ENCODE measurements around the gene CAMP.
"Not testable (repeated sequence)": the region's sequence is repeated elsewhere in the genome, so short reads cannot be mapped to it uniquely, and the experiment has no call there.

CAMP gene

DNA sequence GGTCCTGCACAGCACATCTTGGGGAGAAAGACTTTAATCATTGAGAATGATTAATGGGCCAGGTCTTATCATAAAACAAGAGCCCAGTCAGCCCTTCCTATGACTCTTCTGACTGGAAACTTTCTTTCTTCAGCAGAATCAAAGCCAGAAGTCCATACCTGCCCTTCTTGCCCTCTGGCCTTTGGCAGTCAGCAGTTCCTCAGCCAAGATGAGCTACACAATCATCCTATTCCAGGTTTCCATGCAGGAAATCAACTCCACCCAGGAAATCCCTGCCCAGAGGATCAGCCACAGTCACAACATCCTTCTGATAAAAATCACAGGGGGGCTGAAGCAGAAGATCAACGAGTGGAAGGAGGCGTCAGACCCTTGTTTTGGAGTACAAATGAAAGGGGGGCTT lies 44.5 kb downstream of the CAMP start:
- DNase-seq: no peak
- Histone ChIP-seq H3K36me3 (peaks cover 19 to 66% (median 41%) of the 10 kb centered on the region in 3 donors), H3K4me3 (no peak overlapping the region), H3K27me3 (no peaks in the 10 kb centered on the region), H3K4me1 (no peaks in the 10 kb centered on the region), H3K27ac (no peak overlapping the region), H3K9me3 (no peaks in the 10 kb centered on the region)
- TF ChIP-seq, protein P1, sequence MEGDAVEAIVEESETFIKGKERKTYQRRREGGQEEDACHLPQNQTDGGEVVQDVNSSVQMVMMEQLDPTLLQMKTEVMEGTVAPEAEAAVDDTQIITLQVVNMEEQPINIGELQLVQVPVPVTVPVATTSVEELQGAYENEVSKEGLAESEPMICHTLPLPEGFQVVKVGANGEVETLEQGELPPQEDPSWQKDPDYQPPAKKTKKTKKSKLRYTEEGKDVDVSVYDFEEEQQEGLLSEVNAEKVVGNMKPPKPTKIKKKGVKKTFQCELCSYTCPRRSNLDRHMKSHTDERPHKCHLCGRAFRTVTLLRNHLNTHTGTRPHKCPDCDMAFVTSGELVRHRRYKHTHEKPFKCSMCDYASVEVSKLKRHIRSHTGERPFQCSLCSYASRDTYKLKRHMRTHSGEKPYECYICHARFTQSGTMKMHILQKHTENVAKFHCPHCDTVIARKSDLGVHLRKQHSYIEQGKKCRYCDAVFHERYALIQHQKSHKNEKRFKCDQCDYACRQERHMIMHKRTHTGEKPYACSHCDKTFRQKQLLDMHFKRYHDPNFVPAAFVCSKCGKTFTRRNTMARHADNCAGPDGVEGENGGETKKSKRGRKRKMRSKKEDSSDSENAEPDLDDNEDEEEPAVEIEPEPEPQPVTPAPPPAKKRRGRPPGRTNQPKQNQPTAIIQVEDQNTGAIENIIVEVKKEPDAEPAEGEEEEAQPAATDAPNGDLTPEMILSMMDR (IDR thresholded peaks at IDR 0.05): no peak
- intact Hi-C loops (cut with DNase I; ENCODE audit: low total_unique reads): no loop called here

DNA sequence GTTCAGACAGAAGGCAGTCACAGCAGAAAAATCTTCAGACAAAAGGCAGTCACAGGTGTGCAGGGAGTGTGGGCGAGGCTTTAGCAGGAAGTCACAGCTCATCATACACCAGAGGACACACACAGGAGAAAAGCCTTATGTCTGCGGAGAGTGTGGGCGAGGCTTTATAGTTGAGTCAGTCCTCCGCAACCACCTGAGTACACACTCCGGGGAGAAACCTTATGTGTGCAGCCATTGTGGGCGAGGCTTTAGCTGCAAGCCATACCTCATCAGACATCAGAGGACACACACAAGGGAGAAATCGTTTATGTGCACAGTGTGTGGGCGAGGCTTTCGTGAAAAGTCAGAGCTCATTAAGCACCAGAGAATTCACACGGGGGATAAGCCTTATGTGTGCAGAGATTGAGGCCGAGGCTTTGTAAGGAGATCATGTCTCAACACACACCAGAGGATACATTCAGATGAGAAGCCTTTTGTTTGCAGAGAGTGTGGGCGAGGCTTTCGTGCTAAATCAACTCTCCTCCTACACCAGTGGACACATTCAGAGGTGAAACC lies 45.2 kb downstream of the CAMP start:
- no peaks in the 10 kb centered on the region for H3K4me1 ChIP-seq
- TF ChIP-seq, protein P1 (IDR thresholded peaks at IDR 0.05): no peak
- no peaks in the 10 kb centered on the region for H3K27me3 ChIP-seq
- H3K4me3 ChIP-seq: no peak overlapping the region
- intact Hi-C loops (cut with DNase I; ENCODE audit: low total_unique reads): no loop called here
- no peaks in the 10 kb centered on the region for H3K9me3 ChIP-seq
- peaks cover 18 to 60% (median 34%) of the 10 kb centered on the region in 3 donors for H3K36me3 ChIP-seq
- no peak for DNase-seq
- H3K27ac ChIP-seq: no peak overlapping the region

GRCh38 chr3:48268936-48269561 lies 45.8 kb downstream of the CAMP start:
- Histone ChIP-seq H3K27ac (no peak overlapping the region), H3K9me3 (no peaks in the 10 kb centered on the region), H3K4me1 (no peaks in the 10 kb centered on the region), H3K27me3 (no peaks in the 10 kb centered on the region), H3K36me3 (peaks cover 12 to 54% (median 33%) of the 10 kb centered on the region in 3 donors), H3K4me3 (no peak overlapping the region)
- intact Hi-C loops (cut with DNase I; ENCODE audit: low total_unique reads): no loop called here
- DNase-seq: no peak
- TF ChIP-seq, protein P1 (IDR thresholded peaks at IDR 0.05): no peak

GRCh38 chr3:48269592-48269991 lies 46.3 kb downstream of the CAMP start:
- Histone ChIP-seq H3K4me1 (no peaks in the 10 kb centered on the region), H3K4me3 (no peak overlapping the region), H3K27ac (no peak overlapping the region), H3K36me3 (peaks cover 6 to 48% (median 33%) of the 10 kb centered on the region in 3 donors), H3K27me3 (no peaks in the 10 kb centered on the region), H3K9me3 (no peaks in the 10 kb centered on the region)
- no peak for DNase-seq
- TF ChIP-seq, protein P1 (IDR thresholded peaks at IDR 0.05): no peak
- intact Hi-C loops (cut with DNase I; ENCODE audit: low total_unique reads): no loop called here

GRCh38 chr3:48270306-48270705 lies 47.0 kb downstream of the CAMP start:
- intact Hi-C loops (cut with DNase I; ENCODE audit: low total_unique reads): no loop called here
- no peak overlapping the region for H3K4me3 ChIP-seq
- TF ChIP-seq, protein P1 (IDR thresholded peaks at IDR 0.05): no peak
- no peak overlapping the region for H3K27ac ChIP-seq
- H3K36me3 ChIP-seq: peaks cover 5 to 45% (median 33%) of the 10 kb centered on the region in 3 donors
- H3K9me3 ChIP-seq: no peaks in the 10 kb centered on the region
- no peaks in the 10 kb centered on the region for H3K4me1 ChIP-seq
- H3K27me3 ChIP-seq: no peaks in the 10 kb centered on the region
- DNase-seq: no peak

GRCh38 chr3:48271223-48271622 lies 47.9 kb downstream of the CAMP start:
- H3K9me3 ChIP-seq; H3K27me3 ChIP-seq; DNase-seq; intact Hi-C loops (cut with DNase I; ENCODE audit: low total_unique reads); H3K27ac ChIP-seq; H3K4me3 ChIP-seq; H3K4me1 ChIP-seq: not testable (repeated sequence)
- H3K36me3 ChIP-seq: peaks cover 5 to 40% (median 29%) of the 10 kb centered on the region in 3 donors
